NK-92 treated with Interleukin-12 subunit alpha and Interleukin-12 subunit beta, amount 100 ng/mL, for 24 hours (cell line): ENCODE measurements around the gene SEMA4C.

Experiments
- DNase-seq: peaks from one replicate; lab custom pipeline; 2025; lab: John Stamatoyannopoulos, UW

SEMA4C gene

GRCh38 chr2:96869822-96870625, at the start of gene SEMA4C:
Gene SEMA4C (minus strand): TSS chr2:96870080. CDS start chr2:96867886, 2,194 bp downstream.
- DNase-seq = no peak

GRCh38 chr2:96918754-96919550, 49.1 kb upstream of the SEMA4C start:
- no peak for DNase-seq

- no peak for DNase-seq
Measured at GRCh38 chr2:96918092-96918753, 48.3 kb upstream of the SEMA4C start.

- no peak for DNase-seq
Measured at GRCh38 chr2:96916646-96917543, 47.0 kb upstream of the SEMA4C start.

GRCh38 chr2:96916156-96916630, 46.3 kb upstream of the SEMA4C start:
- no peak for DNase-seq

GRCh38 chr2:96914332-96914731, 44.5 kb upstream of the SEMA4C start:
- no peak for DNase-seq

GRCh38 chr2:96913398-96914202, 43.7 kb upstream of the SEMA4C start:
- peak; percentile 22 for DNase-seq

- no peak for DNase-seq
Measured at GRCh38 chr2:96913117-96913397, 43.2 kb upstream of the SEMA4C start.

GRCh38 chr2:96912346-96913116, 42.7 kb upstream of the SEMA4C start:
- no peak for DNase-seq

- no peak for DNase-seq
Measured at GRCh38 chr2:96909611-96910021, 39.7 kb upstream of the SEMA4C start.

- no peak for DNase-seq
Measured at GRCh38 chr2:96907115-96908041, 37.5 kb upstream of the SEMA4C start.

- no peak for DNase-seq
Measured at GRCh38 chr2:96906729-96907114, 36.8 kb upstream of the SEMA4C start.

- no peak for DNase-seq
Measured at GRCh38 chr2:96903815-96904214, 33.9 kb upstream of the SEMA4C start.

- no peak for DNase-seq
Measured at GRCh38 chr2:96903318-96903717, 33.4 kb upstream of the SEMA4C start.

GRCh38 chr2:96900237-96900636, 30.4 kb upstream of the SEMA4C start:
- no peak for DNase-seq

- no peak for DNase-seq
Measured at GRCh38 chr2:96899413-96899741, 29.5 kb upstream of the SEMA4C start.

- DNase-seq = no peak
Measured at GRCh38 chr2:96898641-96899412, 28.9 kb upstream of the SEMA4C start.

GRCh38 chr2:96898135-96898505, 28.2 kb upstream of the SEMA4C start:
- DNase-seq = no peak
